ENCODE data around the gene MORC4. TPM values are rescaled to one million over a fixed set of nuclear protein-coding genes. Genes with fewer than 3 reads are reported as not detected.

MORC4 gene
- total and polyA plus RNA-seq, 7 donors = 2.1 to 17.1 (median 7.9) TPM

DNA sequence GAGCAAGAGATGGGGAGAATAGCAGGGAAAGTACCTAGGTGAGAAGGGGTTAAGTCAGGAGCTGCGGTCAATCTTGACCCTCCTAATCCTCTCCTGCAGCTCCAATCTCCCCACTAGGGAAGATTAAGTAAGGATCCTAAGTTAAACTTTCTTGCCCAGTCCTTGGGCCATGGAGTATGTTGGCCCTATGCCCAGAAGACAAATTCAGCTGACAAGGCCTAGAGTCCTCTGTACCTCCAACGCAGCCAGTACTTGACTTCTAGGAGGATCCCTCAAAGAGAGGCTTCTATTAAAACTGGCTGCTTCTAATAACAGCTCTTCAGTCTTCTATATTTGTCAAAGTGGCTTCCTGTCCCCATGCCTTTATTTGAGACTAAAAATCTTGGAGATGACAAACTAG lies 78.4 kb downstream of the MORC4 start:
- ATAC-seq (no peak), DNase-seq (no peak)
- no peaks in the 10 kb centered on the region for H3K9me3 ChIP-seq
- no peaks in the 10 kb centered on the region for H3K4me1 ChIP-seq
- 46 to 78% (median 59%) methylated on average over 2 of the region's 2 CpGs for WGBS, 3 donors
- TF ChIP-seq, protein P1, sequence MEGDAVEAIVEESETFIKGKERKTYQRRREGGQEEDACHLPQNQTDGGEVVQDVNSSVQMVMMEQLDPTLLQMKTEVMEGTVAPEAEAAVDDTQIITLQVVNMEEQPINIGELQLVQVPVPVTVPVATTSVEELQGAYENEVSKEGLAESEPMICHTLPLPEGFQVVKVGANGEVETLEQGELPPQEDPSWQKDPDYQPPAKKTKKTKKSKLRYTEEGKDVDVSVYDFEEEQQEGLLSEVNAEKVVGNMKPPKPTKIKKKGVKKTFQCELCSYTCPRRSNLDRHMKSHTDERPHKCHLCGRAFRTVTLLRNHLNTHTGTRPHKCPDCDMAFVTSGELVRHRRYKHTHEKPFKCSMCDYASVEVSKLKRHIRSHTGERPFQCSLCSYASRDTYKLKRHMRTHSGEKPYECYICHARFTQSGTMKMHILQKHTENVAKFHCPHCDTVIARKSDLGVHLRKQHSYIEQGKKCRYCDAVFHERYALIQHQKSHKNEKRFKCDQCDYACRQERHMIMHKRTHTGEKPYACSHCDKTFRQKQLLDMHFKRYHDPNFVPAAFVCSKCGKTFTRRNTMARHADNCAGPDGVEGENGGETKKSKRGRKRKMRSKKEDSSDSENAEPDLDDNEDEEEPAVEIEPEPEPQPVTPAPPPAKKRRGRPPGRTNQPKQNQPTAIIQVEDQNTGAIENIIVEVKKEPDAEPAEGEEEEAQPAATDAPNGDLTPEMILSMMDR (IDR thresholded peaks at IDR 0.05) = no peak
- H3K27ac ChIP-seq = no peak overlapping the region
- intact Hi-C loops (cut with DNase I) = no loop called here
- H3K36me3 ChIP-seq (ENCODE audit: insufficient read depth in 1 of 2, low read depth in 1 of 2) = no peaks in the 10 kb centered on the region
- H3K27me3 ChIP-seq (ENCODE audit: insufficient read depth in 3 of 3, low read length in 2 of 3) = peaks cover 0 to 7% (median 0%) of the 10 kb centered on the region in 3 donors
- H3K4me3 ChIP-seq = no peak overlapping the region

DNA sequence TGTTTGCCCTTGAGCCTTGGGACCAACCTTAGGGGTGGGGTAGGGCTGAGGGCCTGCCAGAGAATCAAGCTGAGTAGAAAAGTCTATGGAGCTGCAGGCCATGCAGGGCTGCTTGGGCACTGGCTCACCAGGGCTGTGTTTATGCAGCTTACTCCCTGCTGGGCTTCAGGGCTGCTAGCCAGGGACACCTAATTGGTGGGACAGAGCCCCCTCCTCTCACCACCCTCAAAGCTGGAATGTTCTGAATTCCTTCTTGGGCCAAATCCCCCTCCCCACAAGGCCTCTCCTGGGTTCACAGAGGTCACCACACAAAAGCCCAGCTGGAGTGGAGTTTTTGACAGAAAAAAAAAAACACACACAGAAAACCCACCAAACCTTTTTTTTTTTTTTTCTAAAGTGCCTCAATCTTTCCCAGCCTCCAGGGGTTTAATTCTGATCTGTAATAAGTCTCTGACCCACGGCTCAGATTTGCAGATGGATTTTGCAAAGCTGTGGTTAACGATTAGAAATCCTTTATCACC lies 80.0 kb downstream of the MORC4 start, which contains the start of gene CLDN2:
CLDN2 (plus strand) TSS at position 471 of the 521 bp plus-strand sequence. CDS start 7,827 bp downstream, outside the sequence.
- Histone ChIP-seq H3K4me1 (no peaks in the 10 kb centered on the region), H3K9me3 (no peaks in the 10 kb centered on the region), H3K27ac (no peak within 1 kb of the TSS), H3K36me3 (ENCODE audit: insufficient read depth in 1 of 2, low read depth in 1 of 2) (no peaks in the 10 kb centered on the region), H3K27me3 (ENCODE audit: insufficient read depth in 3 of 3, low read length in 2 of 3) (peaks cover 0 to 15% (median 0%) of the 10 kb centered on the region in 3 donors), H3K4me3 (no peak within 1 kb of the TSS)
- intact Hi-C loops (cut with DNase I) = no loop called here
- ATAC-seq (no peak), DNase-seq (no peak)
- TF ChIP-seq, protein P1 (IDR thresholded peaks at IDR 0.05) = no peak
- WGBS, 3 donors = 30 to 35% (median 34%) methylated on average over 2 of the region's 2 CpGs

DNA sequence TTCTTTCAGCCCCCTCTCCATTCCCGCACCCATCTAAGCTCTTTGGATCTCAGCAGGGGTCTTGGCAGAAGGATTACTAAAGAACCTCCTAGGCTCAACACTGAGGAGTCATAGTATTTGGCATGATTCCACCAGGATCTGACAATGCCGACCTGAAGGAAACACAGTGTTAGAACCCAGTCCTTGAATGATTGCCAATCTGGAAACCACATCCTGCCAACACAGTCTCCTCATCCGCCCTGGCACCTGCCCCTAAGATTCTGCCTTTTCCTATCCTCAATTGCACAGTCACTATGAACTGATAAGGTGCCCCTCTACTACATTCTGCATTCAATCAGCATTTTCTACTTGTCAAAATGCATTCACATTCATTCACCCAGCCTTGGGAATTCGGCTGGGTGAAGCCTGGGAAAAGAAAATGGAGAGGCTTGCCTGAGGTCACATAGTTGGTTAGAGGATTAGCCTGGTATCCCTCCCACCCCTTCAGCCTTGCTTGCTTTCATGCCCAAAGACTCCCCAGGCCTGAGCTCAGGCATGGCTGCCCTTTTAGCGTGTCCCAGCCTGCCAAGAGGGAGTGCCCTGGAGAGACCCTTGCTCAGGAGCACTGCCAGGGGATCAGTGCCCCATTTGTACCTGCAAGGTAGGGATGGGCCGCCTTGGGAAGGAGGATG lies 82.0 kb downstream of the MORC4 start:
- no peaks in the 10 kb centered on the region for H3K9me3 ChIP-seq
- no peaks in the 10 kb centered on the region for H3K36me3 ChIP-seq (ENCODE audit: insufficient read depth in 1 of 2, low read depth in 1 of 2)
- peaks cover 0 to 20% (median 0%) of the 10 kb centered on the region in 3 donors for H3K27me3 ChIP-seq (ENCODE audit: insufficient read depth in 3 of 3, low read length in 2 of 3)
- DNase-seq (no peak), ATAC-seq (no peak)
- H3K4me3 ChIP-seq = no peak overlapping the region
- H3K4me1 ChIP-seq = no peaks in the 10 kb centered on the region
- intact Hi-C loops (cut with DNase I) = no loop called here
- TF ChIP-seq, protein P1 (IDR thresholded peaks at IDR 0.05) = no peak
- 50 to 75% (median 72%) methylated on average over 6 of the region's 6 CpGs for WGBS, 3 donors
- H3K27ac ChIP-seq = no peak overlapping the region

DNA sequence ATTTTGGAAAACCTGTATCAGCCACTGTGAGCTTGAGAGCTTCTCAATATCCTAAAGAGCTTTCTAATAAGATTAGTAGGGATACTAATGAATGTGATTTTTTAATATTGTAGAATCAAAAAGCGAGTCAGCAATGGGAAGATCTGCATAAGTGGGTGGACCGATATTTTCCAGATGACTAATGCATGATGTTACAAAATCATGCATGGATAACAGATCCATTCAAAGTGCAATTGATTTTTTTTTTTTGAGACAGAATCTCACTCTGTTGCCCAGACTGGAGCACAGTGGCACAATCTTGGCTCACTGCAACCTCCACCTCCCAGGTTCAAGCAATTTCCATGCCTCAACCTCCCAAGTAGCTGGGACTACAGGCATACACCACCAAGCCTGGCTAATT lies 87.1 kb downstream of the MORC4 start:
- no peak for ATAC-seq
- no peak overlapping the region for H3K4me3 ChIP-seq
- WGBS, 3 donors = 59 to 79% (median 78%) methylated on average over 2 of the region's 2 CpGs

More for the DNA sequence above, 87.1 kb downstream of the MORC4 start:
- DNase-seq = no peak
- Histone ChIP-seq H3K27ac (no peak overlapping the region), H3K9me3 (no peaks in the 10 kb centered on the region), H3K4me1 (no peaks in the 10 kb centered on the region), H3K36me3 (ENCODE audit: insufficient read depth in 1 of 2, low read depth in 1 of 2) (no peaks in the 10 kb centered on the region), H3K27me3 (ENCODE audit: insufficient read depth in 3 of 3, low read length in 2 of 3) (peaks cover 0 to 19% (median 0%) of the 10 kb centered on the region in 3 donors)
- intact Hi-C loops (cut with DNase I) = no loop called here
- TF ChIP-seq, protein P1 (IDR thresholded peaks at IDR 0.05) = no peak

All from psoas muscle (tissue), 8 donors.